Skin of body (tissue), 2 donors: ENCODE results near the gene CKMT2. TPM values are rescaled to one million over a fixed set of nuclear protein-coding genes. Genes with fewer than 3 reads are reported as not detected.

Experiments
- DNase-seq: peaks from one replicate; lab custom pipeline; 2025; lab: John Stamatoyannopoulos, UW
- total RNA-seq: library from RNA; depleted of rRNA; stranded (reverse); fragments of >200 nt; gene quantifications from one replicate; pipeline ENCODE4 v1.2.3, GENCODE V29; 2014

CKMT2 gene
- total RNA-seq, 1 donor from 2014 or later, result 20.3 TPM

GRCh38 chr5:81214848-81215247 is 18.3 kb upstream of the CKMT2 start:
- no peak for DNase-seq

GRCh38 chr5:81216152-81216551 is 17.0 kb upstream of the CKMT2 start:
- no peak for DNase-seq

- DNase-seq, result no peak
Measured at GRCh38 chr5:81219389-81219788, 13.7 kb upstream of the CKMT2 start.

DNA sequence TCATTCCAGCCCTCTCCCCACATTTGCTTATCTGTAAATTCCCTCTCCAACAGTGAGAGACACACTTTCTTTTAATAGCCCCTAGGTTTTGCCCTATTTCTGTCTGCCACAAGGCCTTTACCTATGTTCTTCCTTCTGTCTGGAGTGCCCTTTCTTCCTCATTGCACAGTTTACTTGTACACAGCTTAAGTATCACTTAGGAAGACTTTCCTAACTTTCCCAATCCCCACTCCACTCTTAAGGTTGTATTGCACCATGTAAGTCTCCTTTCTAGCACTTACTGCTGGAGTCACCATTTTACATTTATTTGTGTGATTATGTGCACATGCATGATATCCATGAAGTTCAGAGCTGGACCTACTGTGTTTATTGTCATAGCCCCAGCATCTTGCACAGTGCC is 10.8 kb upstream of the CKMT2 start:
- DNase-seq, result no peak

GRCh38 chr5:81225463-81225862 is 7.7 kb upstream of the CKMT2 start:
- no peak for DNase-seq

DNA sequence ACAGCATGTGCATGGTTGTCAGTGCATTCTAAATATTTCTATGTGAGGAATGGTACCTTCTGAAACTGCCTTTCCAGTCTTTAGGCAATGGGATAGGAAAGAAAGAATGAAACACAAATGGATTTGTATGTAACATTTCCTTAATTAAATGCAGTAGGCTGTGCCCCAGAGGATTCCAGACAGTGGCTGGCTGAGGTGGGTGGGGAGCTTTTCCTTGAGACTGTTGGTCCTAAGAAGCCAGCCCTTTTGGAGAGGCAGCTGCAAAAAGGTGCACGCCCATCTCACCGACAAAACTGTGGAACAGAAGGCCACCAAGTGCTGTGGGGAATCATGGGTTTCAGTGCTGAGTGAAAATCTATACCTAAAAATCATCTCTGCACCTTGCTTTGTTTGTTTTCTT is 6.8 kb upstream of the CKMT2 start:
- DNase-seq, result no peak

GRCh38 chr5:81226949-81227348 is 6.2 kb upstream of the CKMT2 start:
- no peak for DNase-seq

- no peak for DNase-seq
Measured at GRCh38 chr5:81228084-81228483, 5.0 kb upstream of the CKMT2 start.

DNA sequence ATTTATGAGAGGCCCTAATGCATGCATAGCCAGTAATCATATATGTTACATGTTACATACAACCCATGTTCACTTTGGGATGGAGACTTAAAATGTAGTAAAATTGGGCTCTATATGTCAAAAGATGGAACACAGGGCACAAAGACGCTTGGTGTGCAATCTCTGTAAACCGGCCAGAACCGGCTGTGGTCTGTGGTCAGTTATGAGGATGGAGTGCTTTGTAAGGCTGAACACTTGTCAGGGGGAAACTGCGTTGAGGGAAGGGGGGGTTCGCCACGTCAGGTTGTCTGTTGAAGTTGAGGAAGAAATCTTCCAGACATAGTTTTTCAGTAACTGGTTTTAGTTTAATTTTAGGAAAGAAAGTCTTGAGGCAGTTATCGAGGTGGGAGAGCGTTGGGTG is 2.7 kb upstream of the CKMT2 start:
- no peak for DNase-seq

GRCh38 chr5:81232464-81233079 is 550 bp upstream of the CKMT2 start:
- no peak for DNase-seq

DNA sequence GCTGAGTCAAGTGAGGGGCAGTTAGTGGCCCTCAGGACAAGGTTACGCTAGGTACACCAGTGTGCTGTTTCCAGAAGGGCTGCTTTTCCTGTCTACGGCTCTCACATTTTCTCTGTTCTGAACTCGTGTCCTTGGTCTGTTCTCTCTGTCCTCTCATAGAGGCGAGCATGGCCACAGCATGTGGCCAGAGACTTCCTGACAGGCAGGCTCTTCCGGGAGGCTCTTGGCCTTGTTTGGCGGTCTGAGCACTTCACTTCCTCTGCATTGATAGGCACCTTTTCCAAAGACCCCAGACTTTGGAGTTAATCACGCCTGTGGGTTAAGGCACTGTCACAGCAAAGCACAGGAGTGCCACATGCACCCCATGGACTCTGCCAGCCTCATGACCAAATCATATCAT is 1.2 kb downstream of the CKMT2 start:
- DNase-seq, result no peak

GRCh38 chr5:81234801-81235200 is 1.7 kb downstream of the CKMT2 start:
- DNase-seq, result no peak

- no peak for DNase-seq
Measured at GRCh38 chr5:81235287-81236072, 2.4 kb downstream of the CKMT2 start.

GRCh38 chr5:81238460-81238859 is 5.3 kb downstream of the CKMT2 start:
- DNase-seq, result no peak

DNA sequence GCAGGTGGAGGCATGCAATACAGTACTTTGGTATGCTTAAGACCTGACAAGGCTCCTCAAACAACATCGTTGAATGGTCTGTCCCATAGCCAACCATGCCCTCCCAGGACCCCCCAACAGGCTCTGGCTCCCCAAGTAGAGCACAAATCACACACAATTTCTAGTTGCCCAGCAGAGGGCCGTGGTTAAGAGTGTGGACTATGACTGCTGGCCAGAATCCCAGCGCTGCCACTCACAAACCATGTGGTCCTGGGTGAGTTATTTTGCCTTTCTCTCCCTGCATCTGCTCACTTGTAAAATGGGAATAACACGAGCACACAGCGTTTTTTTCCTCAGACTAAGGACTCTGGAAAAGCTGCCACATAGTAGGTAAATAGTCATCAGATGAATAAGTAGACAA is 6.5 kb downstream of the CKMT2 start:
- no peak for DNase-seq

DNA sequence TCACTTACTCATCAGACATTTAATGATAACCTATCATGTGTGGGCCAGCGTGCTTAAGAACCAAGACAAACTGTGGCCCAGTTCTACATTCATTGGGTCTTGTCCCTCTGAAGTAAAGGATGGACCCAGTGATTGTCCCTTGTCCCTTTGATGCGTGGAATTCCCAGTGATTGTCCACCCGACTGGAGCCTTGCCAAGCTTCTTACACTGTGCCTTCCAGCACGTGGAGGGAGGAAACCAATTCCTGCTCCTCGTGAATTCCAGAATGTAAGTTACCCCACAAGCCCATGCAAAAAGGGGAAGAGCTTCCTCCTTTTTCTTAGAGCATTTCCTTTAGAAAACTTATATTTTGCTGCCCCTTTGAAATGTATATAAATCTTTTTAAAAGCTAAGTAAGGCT is 7.9 kb downstream of the CKMT2 start:
- no peak for DNase-seq

GRCh38 chr5:81241961-81242648 is 9.0 kb downstream of the CKMT2 start:
- DNase-seq, result no peak

DNA sequence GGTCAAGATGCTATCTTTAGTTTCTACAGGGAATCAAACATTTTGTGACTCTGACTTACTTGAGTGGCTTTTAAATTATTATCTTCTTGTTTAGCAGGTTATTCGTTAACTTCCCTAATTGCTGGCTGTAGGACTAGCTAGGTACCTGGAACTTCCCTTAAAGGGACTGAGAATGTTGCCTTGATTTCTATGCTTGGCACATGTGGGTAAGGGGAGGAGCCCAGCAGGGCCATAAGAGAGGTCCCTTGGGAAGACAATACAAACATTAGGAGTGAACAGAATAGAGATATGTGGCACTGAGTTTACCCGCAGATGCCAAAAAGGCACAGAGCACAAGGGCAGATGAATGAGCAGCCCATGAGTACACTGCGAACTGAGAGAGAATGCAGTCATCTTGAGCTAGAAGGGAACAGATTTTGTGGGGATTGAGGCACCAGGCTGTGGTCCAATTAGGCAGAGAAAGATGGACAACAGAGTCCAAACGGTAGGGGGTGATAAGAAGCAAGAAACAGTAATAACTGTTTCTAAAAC is 9.8 kb downstream of the CKMT2 start:
- no peak for DNase-seq

- no peak for DNase-seq
Measured at GRCh38 chr5:81244451-81244850, 11.3 kb downstream of the CKMT2 start.

DNA sequence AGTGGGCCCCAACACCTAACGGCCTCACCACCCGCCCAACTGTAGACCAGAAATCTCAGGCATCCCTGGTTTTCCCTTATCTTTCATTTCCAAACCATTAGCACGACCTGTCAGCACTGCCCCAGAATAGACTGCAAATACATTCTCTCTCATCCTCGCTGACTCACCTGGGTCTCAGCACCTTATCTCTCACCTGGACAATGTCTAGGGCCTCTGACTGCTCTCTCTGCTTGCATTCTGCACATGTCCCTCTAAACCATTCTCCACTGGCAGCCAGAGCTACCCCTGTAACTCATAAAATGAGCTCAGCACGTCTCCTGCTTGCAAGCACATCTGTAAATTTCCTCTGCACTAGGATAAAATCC is 12.7 kb downstream of the CKMT2 start:
- no peak for DNase-seq

GRCh38 chr5:81246697-81247096 is 13.6 kb downstream of the CKMT2 start:
- no peak for DNase-seq

- no peak for DNase-seq
Measured at GRCh38 chr5:81247441-81247972, 14.4 kb downstream of the CKMT2 start.
